LNCaP clone FGC (cell line): ENCODE results near the gene SYTL3.

Experiments used
- DNase-seq: peaks from one replicate; pipeline ENCODE4 v3.0.0-alpha.2; 2011; ENCODE audit warnings: low read depth
- H3K4me3 ChIP-seq: 2 replicates; pipeline ENCODE4 v1.5.1; 2011; ENCODE audit warnings: mild to moderate bottlenecking, low read depth, low read length, control low read depth
- TF ChIP-seq, protein P1 (sequence below): IDR thresholded peaks from 2 replicates; pipeline ENCODE4 v1.5.1; 2012; ENCODE audit warnings: mild to moderate bottlenecking; ENCODE audit not compliant: control insufficient read depth, insufficient read depth; ENCODE audit errors: extremely low read depth

SYTL3 gene

DNA sequence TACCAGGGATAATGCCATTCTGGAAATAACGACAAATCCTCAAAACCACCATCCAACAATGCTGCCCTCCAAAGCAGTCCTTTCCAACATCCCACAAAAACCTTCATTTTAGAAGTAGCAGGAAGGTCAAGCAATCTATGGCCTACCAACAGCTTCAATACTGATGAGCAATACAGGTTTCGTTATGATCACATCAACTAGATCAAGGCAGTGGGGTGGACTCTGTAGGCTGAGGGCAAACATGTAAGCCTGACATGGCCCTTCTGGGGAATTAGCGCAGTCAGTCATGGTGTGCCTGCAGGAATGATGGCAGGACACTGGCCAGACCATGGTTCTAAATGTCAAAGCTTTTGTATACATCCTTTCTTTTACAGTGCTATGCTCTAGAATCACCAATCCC lies 127.7 kb downstream of the SYTL3 start:
- H3K4me3 ChIP-seq: no peak overlapping the region
- no peak for DNase-seq
- TF ChIP-seq, protein P1, sequence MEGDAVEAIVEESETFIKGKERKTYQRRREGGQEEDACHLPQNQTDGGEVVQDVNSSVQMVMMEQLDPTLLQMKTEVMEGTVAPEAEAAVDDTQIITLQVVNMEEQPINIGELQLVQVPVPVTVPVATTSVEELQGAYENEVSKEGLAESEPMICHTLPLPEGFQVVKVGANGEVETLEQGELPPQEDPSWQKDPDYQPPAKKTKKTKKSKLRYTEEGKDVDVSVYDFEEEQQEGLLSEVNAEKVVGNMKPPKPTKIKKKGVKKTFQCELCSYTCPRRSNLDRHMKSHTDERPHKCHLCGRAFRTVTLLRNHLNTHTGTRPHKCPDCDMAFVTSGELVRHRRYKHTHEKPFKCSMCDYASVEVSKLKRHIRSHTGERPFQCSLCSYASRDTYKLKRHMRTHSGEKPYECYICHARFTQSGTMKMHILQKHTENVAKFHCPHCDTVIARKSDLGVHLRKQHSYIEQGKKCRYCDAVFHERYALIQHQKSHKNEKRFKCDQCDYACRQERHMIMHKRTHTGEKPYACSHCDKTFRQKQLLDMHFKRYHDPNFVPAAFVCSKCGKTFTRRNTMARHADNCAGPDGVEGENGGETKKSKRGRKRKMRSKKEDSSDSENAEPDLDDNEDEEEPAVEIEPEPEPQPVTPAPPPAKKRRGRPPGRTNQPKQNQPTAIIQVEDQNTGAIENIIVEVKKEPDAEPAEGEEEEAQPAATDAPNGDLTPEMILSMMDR: no peak

DNA sequence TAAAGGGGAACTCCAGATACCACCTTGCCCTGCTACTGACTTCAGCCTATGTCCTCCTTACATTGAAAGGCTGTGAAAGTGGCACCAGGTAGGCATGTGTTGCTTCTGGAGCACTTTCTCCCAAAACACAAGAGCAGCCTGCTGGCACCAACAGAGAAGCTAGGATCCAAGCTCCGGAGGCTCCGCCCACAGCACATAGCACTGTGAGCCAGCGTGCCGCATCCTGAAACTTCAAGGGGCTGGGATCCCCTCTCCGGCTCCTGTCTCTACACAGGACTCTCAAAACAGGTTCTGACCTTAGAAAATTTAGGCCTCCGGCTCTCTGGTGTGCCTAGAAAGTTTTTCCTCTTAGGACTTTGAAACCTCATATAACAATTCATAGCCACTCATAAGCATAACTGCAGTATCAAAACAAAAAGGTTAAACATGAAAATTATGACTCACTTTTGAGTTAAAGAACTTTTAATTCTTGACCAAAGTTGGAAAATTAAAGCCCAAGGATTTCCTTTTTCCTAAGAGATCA lies 128.2 kb downstream of the SYTL3 start:
- TF ChIP-seq, protein P1: no peak
- no peak for DNase-seq
- H3K4me3 ChIP-seq: no peak overlapping the region

DNA sequence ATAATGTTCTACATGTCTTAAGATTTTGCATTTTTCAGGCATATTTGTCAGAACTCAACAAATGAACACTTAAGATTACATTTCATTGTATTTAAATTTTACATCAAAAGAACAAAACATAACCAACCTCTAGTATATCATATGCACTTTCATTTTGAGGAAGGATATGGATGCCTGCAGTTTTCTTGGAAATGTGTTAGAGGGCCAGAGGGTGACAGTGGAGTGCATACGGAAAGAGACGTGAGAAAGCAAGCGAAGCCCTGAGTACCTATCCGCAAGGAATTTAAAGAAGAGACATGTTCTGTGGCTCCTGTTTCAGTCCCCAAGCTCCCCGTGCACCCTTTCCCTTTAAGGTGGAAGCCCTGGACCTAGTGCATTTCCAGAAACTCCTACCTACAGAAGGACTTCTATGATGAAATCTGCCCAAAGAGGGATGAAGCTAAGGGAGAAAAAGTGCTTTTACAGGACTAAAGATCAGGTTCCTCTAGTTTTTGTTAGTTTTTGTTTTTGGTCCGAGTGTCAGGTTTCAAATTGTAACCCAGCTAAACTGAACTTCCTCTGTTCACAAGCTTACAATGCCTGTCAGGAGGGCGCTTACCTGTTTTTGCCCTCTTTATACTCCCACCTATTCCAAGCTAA lies 130.5 kb downstream of the SYTL3 start:
- DNase-seq: no peak
- TF ChIP-seq, protein P1: no peak
- peak overlapping the region; percentile 27 for H3K4me3 ChIP-seq

DNA sequence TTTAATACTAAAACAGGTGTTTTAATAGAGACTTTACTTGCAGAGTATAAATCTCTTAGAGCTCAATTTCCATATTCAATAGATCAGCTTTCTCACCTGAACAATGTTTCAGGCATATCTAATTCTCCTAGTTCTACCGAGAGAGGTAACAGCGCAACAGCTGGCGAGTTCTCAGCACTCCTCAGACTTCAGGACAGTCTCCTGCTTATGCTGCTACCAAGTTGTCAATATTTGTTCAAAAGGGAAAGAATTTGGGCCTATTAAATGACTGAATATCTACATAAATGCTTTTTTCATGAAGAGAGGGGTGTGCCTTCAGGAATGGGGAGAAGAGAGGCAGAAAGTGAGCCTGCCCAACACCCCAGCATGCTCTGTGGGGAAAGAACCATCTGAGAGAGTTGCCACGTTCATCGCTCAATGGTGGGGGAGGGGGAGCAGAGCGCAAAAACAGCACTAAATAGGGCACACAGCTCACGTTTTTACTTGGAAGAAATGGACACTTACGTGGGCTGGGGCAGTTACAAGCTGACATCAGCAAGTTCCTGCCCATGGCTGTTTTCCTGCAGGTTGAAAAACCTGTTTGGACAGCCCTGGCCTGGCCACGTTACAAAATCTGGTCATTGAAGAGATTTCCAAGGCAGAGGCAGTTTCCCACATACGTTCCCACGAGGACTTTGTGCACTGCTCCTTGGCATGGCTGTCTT lies 131.3 kb downstream of the SYTL3 start:
- TF ChIP-seq, protein P1: no peak
- peak; percentile 82 for DNase-seq
- peak overlapping the region; percentile 27 for H3K4me3 ChIP-seq

DNA sequence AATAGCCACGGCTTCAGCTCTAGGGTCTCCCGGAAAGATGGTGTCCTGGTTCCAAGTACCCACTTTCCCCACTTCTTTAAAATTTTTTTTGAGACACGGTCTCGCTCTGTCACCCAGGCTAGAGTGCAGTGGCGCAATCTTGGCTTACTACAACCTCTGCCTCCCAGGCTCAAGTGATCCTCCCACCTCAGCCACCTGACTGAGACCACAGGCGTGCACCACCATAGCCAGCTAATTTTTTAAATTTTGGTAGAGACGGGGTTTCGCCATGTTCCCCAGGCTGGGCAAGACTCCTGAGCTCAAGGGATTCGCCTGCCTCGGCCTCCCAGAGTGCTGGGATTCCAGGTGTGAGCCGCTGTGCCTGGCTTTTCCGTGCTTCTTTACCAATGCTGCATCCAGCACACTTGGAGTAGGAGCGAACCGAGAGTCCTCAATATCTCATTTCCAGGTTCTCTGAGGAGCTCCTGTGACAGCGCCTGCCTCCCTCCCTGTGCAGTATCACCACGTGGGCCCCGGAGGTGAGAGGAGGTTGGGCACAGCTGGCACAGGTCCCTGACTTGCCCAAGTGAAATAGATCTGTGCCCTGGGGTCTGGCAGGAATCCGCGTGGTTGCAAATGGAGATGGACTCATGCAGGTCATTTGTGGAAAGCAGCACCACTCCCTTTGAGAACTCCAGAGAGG lies 132.0 kb downstream of the SYTL3 start:
- TF ChIP-seq, protein P1: no peak
- no peak for DNase-seq
- H3K4me3 ChIP-seq: no peak overlapping the region

DNA sequence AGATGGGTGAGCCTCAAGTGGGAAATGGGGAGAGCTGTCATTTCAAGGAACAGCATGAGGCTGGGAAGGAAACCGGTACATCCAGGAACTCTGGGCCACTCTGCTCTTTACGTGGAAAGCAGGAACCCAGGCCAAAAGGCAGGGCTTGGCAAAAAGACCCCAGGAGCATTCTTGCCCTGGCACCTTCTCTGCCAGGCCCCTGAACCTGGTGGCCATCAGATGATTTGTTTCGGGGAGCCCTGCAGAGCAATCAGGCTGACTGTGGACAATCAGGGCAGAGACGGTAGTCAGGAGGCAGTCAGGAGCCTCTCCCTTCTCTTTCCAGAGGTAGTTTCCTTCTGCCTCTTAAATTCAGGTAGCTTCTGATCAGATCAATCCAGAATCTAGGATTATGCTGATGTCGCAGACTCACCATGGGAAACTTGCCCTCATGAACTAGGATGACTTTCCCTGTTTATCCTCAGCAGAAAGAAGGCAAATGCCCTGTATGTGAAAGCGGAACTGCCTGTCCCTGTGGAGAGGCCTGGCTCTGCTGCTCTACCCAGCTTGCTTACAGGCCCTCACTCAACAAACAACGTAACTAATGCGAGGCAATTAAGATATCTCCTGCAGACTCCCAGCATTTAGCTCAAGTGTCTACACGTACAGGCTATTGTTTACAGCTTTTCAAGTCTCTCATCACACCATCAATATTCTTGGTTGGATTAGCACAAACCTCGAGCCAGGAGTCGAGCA lies 132.7 kb downstream of the SYTL3 start:
- no peak for DNase-seq
- H3K4me3 ChIP-seq: no peak overlapping the region
- TF ChIP-seq, protein P1: no peak
